OCI-LY7 (cell line): ENCODE results near the gene SCLY. TPM values are rescaled to one million over a fixed set of nuclear protein-coding genes. Genes with fewer than 3 reads are reported as not detected.

Experiments used
- BruUV-seq: library from RNA; stranded (reverse); fragments of 400-500 nt; replicated peaks from 2 replicates; lab custom pipeline; 2021; lab: Mats Ljungman, UMichigan
- CTCF ChIA-PET: fragments of 300-600 bp; sonication (Branson Sonifier 250); formaldehyde crosslinking; loops from one replicate; lab custom pipeline; 2022; ENCODE audit warnings: antibody characterized with exemption; ENCODE audit not compliant: unreplicated experiment; lab: Charles Lee
- POLR2A ChIA-PET: fragments of 300-600 bp; sonication (Branson Sonifier 250); formaldehyde crosslinking; loops from one replicate; lab custom pipeline; 2022; ENCODE audit warnings: antibody characterized with exemption; lab: Charles Lee
- DNase-seq: peaks from one replicate; pipeline ENCODE4 v3.0.0-alpha.2; 2015; ENCODE audit warnings: low spot score
- H2AFZ ChIP-seq: fragments of 200-600 bp; sonication (generic), shearing (Covaris generic); 2 replicates; pipeline ENCODE4 v1.6.1; 2014; ENCODE audit warnings: mild to moderate bottlenecking, antibody characterized with exemption, low read length, moderate library complexity
- H3K27ac ChIP-seq: fragments of 200-600 bp; sonication (generic); 2 replicates; pipeline ENCODE4 v1.5.1; 2014; ENCODE audit warnings: mixed run types, low read depth, mild to moderate bottlenecking, moderate library complexity, low read length, inconsistent platforms; ENCODE audit not compliant: poor library complexity, severe bottlenecking
- H3K36me3 ChIP-seq: fragments of 200-600 bp; sonication (generic); 2 replicates; pipeline ENCODE4 v1.6.1; 2014; ENCODE audit warnings: mild to moderate bottlenecking, antibody characterized with exemption, low read length, moderate library complexity, mixed read lengths; ENCODE audit not compliant: insufficient read depth
- H3K4me1 ChIP-seq: fragments of 200-600 bp; sonication (generic); 2 replicates; pipeline ENCODE4 v1.5.1; 2014; ENCODE audit warnings: mild to moderate bottlenecking, low read length; ENCODE audit not compliant: insufficient read depth, poor library complexity, severe bottlenecking
- H3K4me2 ChIP-seq: fragments of 200-600 bp; sonication (generic); 2 replicates; pipeline ENCODE4 v1.6.1; 2014; ENCODE audit warnings: mild to moderate bottlenecking, low read length
- H3K4me3 ChIP-seq: fragments of 200-600 bp; sonication (generic); 2 replicates; pipeline ENCODE4 v1.5.1; 2014; ENCODE audit warnings: mild to moderate bottlenecking, low read depth, low read length; ENCODE audit not compliant: poor library complexity, severe bottlenecking
- H3K79me2 ChIP-seq: fragments of 200-600 bp; sonication (generic); 2 replicates; pipeline ENCODE4 v1.6.1; 2016; ENCODE audit warnings: low read depth, mild to moderate bottlenecking, low read length, moderate library complexity, mixed read lengths; ENCODE audit not compliant: insufficient read depth
- H3K9me2 ChIP-seq: fragments of 200-600 bp; sonication (generic); 2 replicates; pipeline ENCODE4 v1.6.1; 2016; ENCODE audit warnings: mild to moderate bottlenecking, low read length, mixed read lengths; ENCODE audit not compliant: insufficient read depth
- H3K9me3 ChIP-seq: fragments of 200-600 bp; sonication (generic); 2 replicates; pipeline ENCODE4 v1.6.1; 2014; ENCODE audit warnings: mild to moderate bottlenecking, mixed run types, low read length, mixed read lengths
- H4K20me1 ChIP-seq: fragments of 200-600 bp; sonication (generic); 2 replicates; pipeline ENCODE4 v1.6.1; 2014; ENCODE audit warnings: mild to moderate bottlenecking, antibody characterized with exemption, low read length, moderate library complexity, mixed read lengths; ENCODE audit not compliant: insufficient read depth
- CTCF ChIP-seq: fragments of 200-600 bp; sonication (generic); conservative IDR thresholded peaks from 2 replicates; pipeline ENCODE4 v1.5.1; 2014; ENCODE audit warnings: mild to moderate bottlenecking, antibody characterized with exemption, low read length, moderate library complexity, mixed read lengths
- EZH2phosphoT487 ChIP-seq: fragments of 200-600 bp; sonication (generic); IDR thresholded peaks from 2 replicates; pipeline ENCODE4 v1.6.1; 2018; ENCODE audit warnings: low read depth, borderline replicate concordance, mild to moderate bottlenecking, mixed run types, antibody characterized with exemption, low read length, moderate library complexity, mixed read lengths
- intact Hi-C: fragments of 100-400 bp; cut with micrococcal nuclease; formaldehyde crosslinking; loops from one replicate; pipeline ENCODE4 v1.10.0; 2022; ENCODE audit not compliant: unreplicated experiment
- total RNA-seq, 2 experiments: library from RNA; depleted of rRNA in 1 of 2; stranded (reverse); fragments of >200 nt in 1 of 2; shearing (Covaris generic) in 1 of 2; gene quantifications; 2 replicates each; pipeline ENCODE4 v1.2.3, GENCODE V29; 2014 to 2022

The SCLY gene
- total RNA-seq, 2 experiments from 2014 or later = 29.9 to 41.7 TPM

GRCh38 chr2:238130111-238130695 lies 69.4 kb downstream of the SCLY start:
- H3K4me3 ChIP-seq = no peak overlapping the region
- no peak overlapping the region for H3K27ac ChIP-seq
- no TSS peak for BruUV-seq
- ChIA-PET CTCF (no interaction called here), POLR2A (no interaction called here)
- H4K20me1 ChIP-seq = no peaks in the 10 kb centered on the region
- H3K9me2 ChIP-seq = no peaks in the 10 kb centered on the region
- TF ChIP-seq CTCF = no peak
- intact Hi-C loops = no loop called here
- DNase-seq = no peak
- no peak overlapping the region for H3K4me2 ChIP-seq
- no peaks in the 10 kb centered on the region for H3K4me1 ChIP-seq
- H3K79me2 ChIP-seq = no peaks in the 10 kb centered on the region
- peaks cover 8% of the 10 kb centered on the region; the same call in 1 of the 2 replicates for H3K9me3 ChIP-seq
- H3K36me3 ChIP-seq = no peaks in the 10 kb centered on the region
- H2AFZ ChIP-seq = no peak overlapping the region

- H3K9me3 ChIP-seq = peaks cover 8% of the 10 kb centered on the region; the same call in 1 of the 2 replicates
- BruUV-seq = no TSS peak
- no peak overlapping the region for H3K27ac ChIP-seq
- ChIA-PET CTCF (no interaction called here), POLR2A (no interaction called here)
- H3K79me2 ChIP-seq = no peaks in the 10 kb centered on the region
- no peak for DNase-seq
- H3K4me2 ChIP-seq = no peak overlapping the region
- no peaks in the 10 kb centered on the region for H4K20me1 ChIP-seq
- H3K4me3 ChIP-seq = no peak overlapping the region
- H3K36me3 ChIP-seq = no peaks in the 10 kb centered on the region
- TF ChIP-seq CTCF = no peak
- no peak for TF ChIP-seq EZH2phosphoT487
- H3K9me2 ChIP-seq = no peaks in the 10 kb centered on the region
- no peak overlapping the region for H2AFZ ChIP-seq
- H3K4me1 ChIP-seq = no peaks in the 10 kb centered on the region
- intact Hi-C loops = no loop called here
Observed at GRCh38 chr2:238130696-238131628, 70.2 kb downstream of the SCLY start.
